ENCODE data around the gene DCLK3.

DCLK3 gene

DNA sequence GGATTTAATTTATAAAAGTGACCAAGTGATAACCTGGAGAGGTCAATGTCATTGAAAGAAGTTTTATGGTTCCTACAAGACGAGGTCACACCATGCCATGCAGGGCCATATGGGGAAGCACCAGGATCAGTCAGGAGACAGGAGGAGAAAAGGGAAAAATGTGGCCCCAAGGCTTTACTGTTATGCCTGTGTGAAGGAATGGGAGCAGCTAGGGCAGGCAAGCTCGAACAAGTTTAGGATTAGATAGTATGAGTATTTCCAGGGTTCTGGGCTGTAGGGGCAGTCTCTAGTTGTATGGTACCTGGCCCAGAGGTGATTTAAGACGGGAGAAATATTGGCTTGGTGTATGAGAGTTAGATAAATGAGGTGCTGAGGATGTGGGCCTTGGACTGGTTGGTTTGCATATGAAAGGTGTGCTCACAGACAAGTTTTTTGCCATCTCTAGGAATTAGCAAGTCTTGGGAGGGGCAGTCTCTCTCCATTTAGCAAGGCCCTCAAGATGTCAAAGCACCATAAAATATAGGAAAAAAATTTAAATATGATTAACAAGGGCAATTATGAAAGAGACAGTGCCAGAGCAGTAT lies 36.3 kb upstream of the DCLK3 start:
- TF ChIP-seq, protein P1, sequence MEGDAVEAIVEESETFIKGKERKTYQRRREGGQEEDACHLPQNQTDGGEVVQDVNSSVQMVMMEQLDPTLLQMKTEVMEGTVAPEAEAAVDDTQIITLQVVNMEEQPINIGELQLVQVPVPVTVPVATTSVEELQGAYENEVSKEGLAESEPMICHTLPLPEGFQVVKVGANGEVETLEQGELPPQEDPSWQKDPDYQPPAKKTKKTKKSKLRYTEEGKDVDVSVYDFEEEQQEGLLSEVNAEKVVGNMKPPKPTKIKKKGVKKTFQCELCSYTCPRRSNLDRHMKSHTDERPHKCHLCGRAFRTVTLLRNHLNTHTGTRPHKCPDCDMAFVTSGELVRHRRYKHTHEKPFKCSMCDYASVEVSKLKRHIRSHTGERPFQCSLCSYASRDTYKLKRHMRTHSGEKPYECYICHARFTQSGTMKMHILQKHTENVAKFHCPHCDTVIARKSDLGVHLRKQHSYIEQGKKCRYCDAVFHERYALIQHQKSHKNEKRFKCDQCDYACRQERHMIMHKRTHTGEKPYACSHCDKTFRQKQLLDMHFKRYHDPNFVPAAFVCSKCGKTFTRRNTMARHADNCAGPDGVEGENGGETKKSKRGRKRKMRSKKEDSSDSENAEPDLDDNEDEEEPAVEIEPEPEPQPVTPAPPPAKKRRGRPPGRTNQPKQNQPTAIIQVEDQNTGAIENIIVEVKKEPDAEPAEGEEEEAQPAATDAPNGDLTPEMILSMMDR (IDR thresholded peaks at IDR 0.05): no peak

DNA sequence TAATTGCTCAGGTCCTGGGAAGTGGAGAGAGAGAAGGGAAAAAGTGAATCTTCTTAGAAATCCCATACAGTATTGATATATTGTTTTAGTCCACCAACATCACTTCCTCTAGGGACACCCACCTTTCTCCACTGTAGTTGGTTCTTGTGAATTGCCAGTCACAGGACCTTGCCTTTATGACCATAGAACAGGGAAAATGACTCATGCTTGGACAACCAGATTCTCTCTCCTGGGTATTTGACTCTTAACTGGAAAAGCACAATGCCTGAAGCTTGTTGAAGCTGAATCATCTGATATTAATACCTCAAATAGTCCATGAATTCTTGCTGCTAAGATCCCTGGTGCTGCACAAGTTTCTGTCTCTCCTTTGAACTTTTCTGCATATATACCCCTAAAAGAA lies 32.5 kb upstream of the DCLK3 start:
- TF ChIP-seq, protein P1 (IDR thresholded peaks at IDR 0.05): no peak

DNA sequence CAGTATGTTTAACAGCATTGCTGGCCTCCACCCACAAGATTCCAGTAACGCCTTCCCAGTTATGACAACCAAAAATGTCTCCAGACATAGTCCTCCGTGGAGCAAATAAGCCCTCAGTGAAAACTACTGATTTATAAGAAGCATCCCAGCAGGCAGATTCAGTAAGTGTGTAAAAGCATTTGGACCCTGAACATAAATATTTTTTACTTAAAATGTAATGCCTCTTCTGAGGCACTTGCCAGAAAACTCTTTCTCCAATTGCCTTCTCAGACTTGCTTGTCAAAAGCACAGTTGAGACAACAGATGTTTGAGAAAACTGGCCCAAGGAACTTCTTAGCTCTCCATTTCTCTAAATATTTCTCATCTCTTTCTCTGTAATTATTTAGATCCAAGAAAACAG lies 31.8 kb upstream of the DCLK3 start:
- TF ChIP-seq, protein P1 (IDR thresholded peaks at IDR 0.05): no peak

DNA sequence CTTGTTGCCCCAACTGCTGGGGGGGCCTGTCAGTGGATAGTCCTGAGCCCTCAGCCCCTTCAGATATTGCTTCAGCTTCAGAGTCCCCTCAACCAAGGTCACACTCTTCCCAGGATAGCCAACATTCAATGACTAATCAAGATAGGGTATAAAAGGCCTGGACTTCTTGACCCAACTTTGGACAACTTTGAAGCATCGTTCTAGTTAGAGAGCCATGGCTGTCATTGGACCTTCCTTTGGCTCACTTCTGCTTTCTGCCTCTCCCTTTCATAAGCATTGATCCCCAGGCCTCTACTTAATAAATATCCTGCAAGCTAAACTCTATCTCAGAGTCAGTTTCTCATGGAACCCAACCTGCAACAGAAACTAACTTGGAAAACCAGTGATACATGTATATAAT lies 31.3 kb upstream of the DCLK3 start:
- TF ChIP-seq, protein P1 (IDR thresholded peaks at IDR 0.05): no peak

DNA sequence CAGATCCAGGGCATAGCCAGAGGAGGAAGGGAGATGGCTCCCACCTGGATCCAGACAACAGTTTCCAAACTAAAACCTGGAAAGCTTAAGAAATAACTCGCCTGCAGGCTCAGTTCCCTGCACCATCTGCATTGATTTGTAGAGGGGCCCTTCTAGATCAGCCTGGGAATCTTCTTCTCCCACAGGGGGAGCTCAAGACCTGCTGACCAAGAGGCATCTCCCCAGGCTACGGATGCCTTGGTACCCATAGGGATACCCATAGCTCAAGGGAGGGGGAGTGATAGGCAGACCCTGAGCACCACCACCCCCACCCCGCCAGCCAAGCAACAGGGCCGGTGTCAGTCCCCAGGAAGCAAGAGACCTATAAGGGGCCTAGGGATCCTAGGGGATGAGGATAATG lies 28.0 kb upstream of the DCLK3 start:
- TF ChIP-seq, protein P1 (IDR thresholded peaks at IDR 0.05): peak; percentile 23; the same call in 1 of the 2 replicates

DNA sequence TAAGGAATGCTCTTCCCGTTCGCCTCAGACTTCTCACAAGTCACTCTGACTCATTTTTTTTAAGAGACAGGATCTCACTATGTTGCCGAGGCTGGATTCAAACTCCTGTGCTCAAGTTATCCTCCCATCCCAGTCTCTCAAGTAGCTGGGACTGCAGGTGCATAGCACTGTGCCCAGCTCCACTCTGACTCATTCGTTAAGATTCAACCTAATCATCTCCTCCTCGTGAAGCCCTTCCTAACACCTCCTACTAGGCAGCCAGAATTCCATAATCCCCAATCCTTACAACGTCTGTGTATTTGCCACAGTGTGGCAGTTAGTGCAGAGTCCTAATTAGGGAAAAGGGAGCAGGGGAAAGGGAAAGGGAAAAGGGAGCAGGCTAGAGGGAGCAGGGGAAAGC lies 26.4 kb upstream of the DCLK3 start:
- TF ChIP-seq, protein P1 (IDR thresholded peaks at IDR 0.05): no peak

DNA sequence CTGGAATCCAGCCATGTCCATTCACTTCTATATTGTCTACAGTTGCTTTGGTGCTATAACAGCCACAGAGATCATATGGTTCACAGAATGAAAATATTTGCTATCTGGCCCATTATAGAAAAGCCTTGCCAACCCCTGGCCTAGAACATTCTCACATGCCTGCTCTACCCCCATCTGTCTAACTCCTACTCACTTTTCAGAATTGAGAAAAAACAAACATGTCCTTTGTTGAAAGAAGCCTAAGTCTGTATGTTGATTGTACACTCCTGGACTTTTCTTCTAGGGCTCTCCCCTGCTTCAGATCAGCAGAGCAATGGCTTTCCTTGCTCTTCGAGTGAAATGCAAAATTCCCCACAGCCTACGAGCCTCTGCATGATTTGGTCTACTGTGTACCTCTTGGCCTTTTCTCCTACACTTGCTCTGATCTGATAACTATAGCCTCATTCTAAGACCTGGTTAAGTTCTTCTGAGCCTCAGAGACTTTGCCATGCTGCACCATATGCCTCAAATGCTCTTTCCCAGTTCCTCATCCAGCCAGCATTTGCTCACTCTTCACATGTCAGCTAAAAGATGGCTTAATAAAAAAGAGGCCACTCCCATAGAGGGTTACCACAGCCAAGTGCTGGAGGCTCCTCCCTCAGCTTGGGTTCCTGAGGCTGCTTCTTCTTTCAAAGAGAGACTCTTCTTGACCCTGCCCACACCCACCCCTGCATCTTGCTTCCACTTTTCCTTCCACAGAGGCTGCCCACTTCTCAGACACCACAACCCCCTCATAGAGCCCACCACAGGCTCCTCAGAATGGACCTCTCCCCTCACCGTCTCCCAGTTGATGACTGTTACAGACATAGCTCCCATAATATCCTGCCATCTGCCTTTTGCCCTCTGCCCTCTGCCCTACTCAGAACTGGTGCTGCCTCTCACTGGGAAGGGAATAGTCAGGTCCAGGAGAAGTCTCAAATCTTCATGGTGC lies 22.9 kb upstream of the DCLK3 start:
- TF ChIP-seq, protein P1 (IDR thresholded peaks at IDR 0.05): no peak
